HepG2 (cell line): Measurements from ENCODE around the gene SELENOI. TPM values are rescaled to one million over a fixed set of nuclear protein-coding genes. Genes with fewer than 3 reads are reported as not detected.

Experiments
- ATAC-seq: fragments of 200-7000 bp; cut with Tn5 transposase; 3 replicates; pipeline ENCODE4 v1.9.1; 2020; ENCODE audit warnings: mild to moderate bottlenecking, moderate library complexity
- BruUV-seq: library from RNA; stranded (reverse); fragments of 400-500 nt; replicated peaks from 2 replicates; lab custom pipeline; 2021; lab: Mats Ljungman, UMichigan
- CTCF ChIA-PET: fragments of 300-600 bp; formaldehyde crosslinking; extraction: SDS; loops from one replicate; lab custom pipeline; 2021; ENCODE audit warnings: low total read pairs, inconsistent platforms, low intra/inter-chr PET ratio; lab: Yijun Ruan, JAX
- POLR2A ChIA-PET: fragments of 350-600 bp; sonication (Branson Sonifier 250); formaldehyde crosslinking; loops from one replicate; lab custom pipeline; 2020; ENCODE audit warnings: antibody characterized with exemption, inconsistent platforms; lab: Yijun Ruan, JAX
- DNase-seq: peaks from one replicate; pipeline ENCODE4 v3.0.0-alpha.2; 2015; ENCODE audit warnings: low spot score
- FAIRE-seq: peaks from 3 replicates; lab custom pipeline; 2011; peaks lifted over from hg19 to GRCh38; lab: Jason Lieb, UNC
- H2AFZ ChIP-seq: one replicate; pipeline ENCODE4 v1.6.1; 2011; ENCODE audit warnings: low read length, inconsistent platforms
- H3K27ac ChIP-seq: fragments of 300-600 bp; 3 replicates; pipeline ENCODE4 v1.8.0; 2011; ENCODE audit warnings: mixed run types, mild to moderate bottlenecking, mixed read lengths, low read length, inconsistent platforms; ENCODE audit not compliant: insufficient read depth; ENCODE audit errors: extremely low read length
- H3K27me3 ChIP-seq, 2 experiments: fragments of 200-600 bp in 1 of 2; 2 replicates in 1 of 2; 3 replicates in 1 of 2; pipeline versions ENCODE4 v1.6.0 to v1.8.0; 2011; ENCODE audit warnings: low read length in 2 of 2, mild to moderate bottlenecking in 2 of 2, moderate library complexity in 2 of 2, inconsistent platforms in 1 of 2; ENCODE audit not compliant: insufficient read depth in 2 of 2, control insufficient read depth in 1 of 2
- H3K36me3 ChIP-seq, 2 experiments: fragments of 200-600 bp in 1 of 2; replicated peaks in 1 of 2; 2 replicates in 1 of 2; 3 replicates in 1 of 2; pipeline versions ENCODE4 v1.5.1 to v1.8.0; 2011; ENCODE audit warnings: low read length in 2 of 2, inconsistent platforms in 1 of 2; ENCODE audit not compliant: insufficient read depth in 2 of 2, control insufficient read depth in 1 of 2
- H3K4me1 ChIP-seq: 2 replicates; pipeline ENCODE4 v1.5.1; 2012; ENCODE audit warnings: low read length, inconsistent platforms; ENCODE audit not compliant: insufficient read depth
- H3K4me2 ChIP-seq: 2 replicates; pipeline ENCODE4 v1.6.0; 2011; ENCODE audit warnings: low read depth, low read length, inconsistent platforms
- H3K4me3 ChIP-seq, 3 experiments: fragments of 200-600 bp in 1 of 3; sonication (generic), shearing (Covaris generic) in 1 of 3; replicated peaks in 1 of 3; 2 replicates each; pipeline ENCODE4 v1.5.1; 2011 to 2016; ENCODE audit warnings: low read length in 3 of 3, inconsistent platforms in 2 of 3, low read depth in 2 of 3, mild to moderate bottlenecking in 2 of 3, control low read depth in 1 of 3, mixed read lengths in 1 of 3; ENCODE audit not compliant: insufficient read depth in 1 of 3
- H3K79me2 ChIP-seq: one replicate; pipeline ENCODE4 v1.6.1; 2011; ENCODE audit warnings: low read length, inconsistent platforms; ENCODE audit not compliant: insufficient read depth
- H3K9ac ChIP-seq: 2 replicates; pipeline ENCODE4 v1.6.0; 2011; ENCODE audit warnings: mild to moderate bottlenecking, low read depth, low read length, inconsistent platforms; ENCODE audit not compliant: insufficient read depth
- H3K9me3 ChIP-seq: 2 replicates; pipeline ENCODE4 v1.5.1; 2012; ENCODE audit warnings: mild to moderate bottlenecking, low read length
- H4K20me1 ChIP-seq: 2 replicates; pipeline ENCODE4 v1.6.0; 2011; ENCODE audit warnings: inconsistent platforms, mild to moderate bottlenecking, low read length, moderate library complexity; ENCODE audit not compliant: insufficient read depth
- NCOA5 ChIP-seq: sonication (generic); formaldehyde crosslinking; IDR thresholded peaks from 2 replicates; pipeline ENCODE4 v1.4.0; 2020; ENCODE audit warnings: missing genetic modification reagents
- RELA ChIP-seq: sonication (generic); formaldehyde crosslinking; IDR thresholded peaks from 2 replicates; pipeline ENCODE4 v1.4.0; 2020; ENCODE audit warnings: missing genetic modification reagents
- TRIM24 ChIP-seq: sonication (generic); formaldehyde crosslinking; IDR thresholded peaks from 2 replicates; pipeline ENCODE4 v1.8.0; 2022; ENCODE audit warnings: mild to moderate bottlenecking, missing genetic modification reagents
- ZMYM4 ChIP-seq: sonication (generic); formaldehyde crosslinking; IDR thresholded peaks from 2 replicates; pipeline ENCODE4 v1.8.1; 2023; ENCODE audit warnings: mild to moderate bottlenecking, missing genetic modification reagents
- ZNF10 ChIP-seq: sonication (generic); formaldehyde crosslinking; IDR thresholded peaks from 2 replicates; pipeline ENCODE4 v1.4.0; 2020; ENCODE audit warnings: mild to moderate bottlenecking, low read depth, missing genetic modification reagents, borderline replicate concordance
- ZNF260 ChIP-seq: sonication (generic); formaldehyde crosslinking; IDR thresholded peaks from 2 replicates; pipeline ENCODE4 v1.4.0; 2020; ENCODE audit warnings: missing genetic modification reagents, low read depth, mild to moderate bottlenecking, borderline replicate concordance
- WGBS: methylation state at CpG from one replicate; pipeline ENCODE4 v1.1.6; 2017; ENCODE audit warnings: low lambda C conversion rate; 5-methylcytosine and 5-hydroxymethylcytosine counted together
- in situ Hi-C: cut with HindIII; loops from 2 replicates; pipeline ENCODE4 v1.10.0; 2017; ENCODE audit warnings: low pct_unique_long_range_greater_than_20kb; ENCODE audit not compliant: extremely low pct_ligation_motif_present
- intact Hi-C: fragments of 100-400 bp; cut with micrococcal nuclease; formaldehyde crosslinking; loops from one replicate; pipeline ENCODE4 v1.10.0; 2022; ENCODE audit not compliant: unreplicated experiment
- polyA plus RNA-seq, 8 experiments: library from polyadenylated mRNA; depleted of rRNA in 3 of 8; stranded (reverse) in 7 of 8; unstranded in 1 of 8; fragments of >200 nt; fragmentation: Illumina TruSeq in 4 of 8; extraction: Trizol in 4 of 8; gene quantifications; 2 replicates each; pipeline versions ENCODE4 v1.2.1 to v1.2.3, GENCODE V29; 2011 to 2016; ENCODE audit warnings: low read depth in 4 of 8, missing spikeins in 1 of 8, mixed read lengths in 1 of 8; ENCODE audit not compliant: insufficient read depth in 1 of 8
- total RNA-seq, 5 experiments: library from RNA; depleted of rRNA; stranded (reverse); fragments of >200 nt; fragmentation: Illumina TruSeq; extraction: Trizol; gene quantifications; 2 replicates each; pipeline ENCODE4 v1.2.3, GENCODE V29; 2016; ENCODE audit warnings: low read depth in 1 of 5
- TF ChIP-seq, protein P1 (sequence below): IDR thresholded peaks from 2 replicates; pipeline ENCODE4 v1.6.1; 2012; ENCODE audit warnings: inconsistent platforms
- TF ChIP-seq, protein P2 (sequence below): sonication (generic); formaldehyde crosslinking; IDR thresholded peaks from 2 replicates; pipeline ENCODE4 v1.4.0; 2020; ENCODE audit warnings: mild to moderate bottlenecking, missing genetic modification reagents
- TF ChIP-seq, protein P3 (sequence below): sonication (generic); formaldehyde crosslinking; IDR thresholded peaks from 2 replicates; pipeline ENCODE4 v1.4.0; 2020; ENCODE audit warnings: mild to moderate bottlenecking, missing genetic modification reagents
- TF ChIP-seq, protein P4 (sequence below): sonication (generic); formaldehyde crosslinking; IDR thresholded peaks from 2 replicates; pipeline ENCODE4 v1.5.0; 2020; ENCODE audit warnings: mild to moderate bottlenecking, missing genetic modification reagents

Gene SELENOI
- total and polyA plus RNA-seq, 2 of the 13 experiments (the other 11 are each of a cell fraction or from before 2014, with no cell fraction given), result 27.7 to 60.3 TPM

DNA sequence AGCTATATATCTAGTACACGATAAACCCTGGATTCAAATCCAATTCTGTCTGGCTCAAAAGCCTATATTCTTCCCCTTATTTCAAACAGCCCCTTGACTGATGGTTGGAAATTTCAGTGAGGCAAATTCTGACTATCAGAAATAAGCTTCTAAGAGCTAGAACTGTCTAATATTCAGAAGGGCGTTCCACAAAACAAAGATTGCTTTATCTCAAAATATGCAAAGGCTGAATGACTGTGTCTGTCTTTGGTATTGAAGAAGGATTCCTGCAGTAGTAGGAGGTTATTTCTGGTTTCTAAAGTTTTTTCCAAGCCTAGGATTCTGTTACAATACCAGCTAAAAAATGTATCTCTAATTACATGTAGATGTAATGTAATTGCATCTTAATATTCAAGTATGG lies 86.9 kb downstream of the SELENOI start:
- intact Hi-C loops, result no loop called here
- Histone ChIP-seq H3K27me3 (peaks cover 2 to 3% of the 10 kb centered on the region in 2 experiments; a peak in 2 of 5 replicates), H4K20me1 (no peaks in the 10 kb centered on the region), H3K4me1 (no peaks in the 10 kb centered on the region), H3K4me2 (no peak overlapping the region), H3K36me3 (no peaks in the 10 kb centered on the region), H3K9me3 (no peaks in the 10 kb centered on the region), H3K9ac (no peak overlapping the region), H2AFZ (no peak overlapping the region), H3K79me2 (no peaks in the 10 kb centered on the region), H3K4me3 (no peak overlapping the region), H3K27ac (no peak overlapping the region)
- WGBS, result 2% methylated on average over 2 of the region's 2 CpGs
- no TSS peak for BruUV-seq
- TF ChIP-seq ZMYM4 (CRISPR knock-in tag) (no peak), ZNF260 (CRISPR knock-in tag) (no peak), TRIM24 (CRISPR knock-in tag) (no peak), NCOA5 (no peak), ZNF10 (CRISPR knock-in tag) (no peak), RELA (CRISPR knock-in tag) (no peak)
- TF ChIP-seq, protein P1, sequence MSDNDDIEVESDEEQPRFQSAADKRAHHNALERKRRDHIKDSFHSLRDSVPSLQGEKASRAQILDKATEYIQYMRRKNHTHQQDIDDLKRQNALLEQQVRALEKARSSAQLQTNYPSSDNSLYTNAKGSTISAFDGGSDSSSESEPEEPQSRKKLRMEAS, result no peak
- TF ChIP-seq, protein P2, sequence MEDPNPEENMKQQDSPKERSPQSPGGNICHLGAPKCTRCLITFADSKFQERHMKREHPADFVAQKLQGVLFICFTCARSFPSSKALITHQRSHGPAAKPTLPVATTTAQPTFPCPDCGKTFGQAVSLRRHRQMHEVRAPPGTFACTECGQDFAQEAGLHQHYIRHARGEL, result no peak
- TF ChIP-seq, protein P3, sequence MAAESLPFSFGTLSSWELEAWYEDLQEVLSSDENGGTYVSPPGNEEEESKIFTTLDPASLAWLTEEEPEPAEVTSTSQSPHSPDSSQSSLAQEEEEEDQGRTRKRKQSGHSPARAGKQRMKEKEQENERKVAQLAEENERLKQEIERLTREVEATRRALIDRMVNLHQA (CRISPR knock-in tag), result no peak
- TF ChIP-seq, protein P4, sequence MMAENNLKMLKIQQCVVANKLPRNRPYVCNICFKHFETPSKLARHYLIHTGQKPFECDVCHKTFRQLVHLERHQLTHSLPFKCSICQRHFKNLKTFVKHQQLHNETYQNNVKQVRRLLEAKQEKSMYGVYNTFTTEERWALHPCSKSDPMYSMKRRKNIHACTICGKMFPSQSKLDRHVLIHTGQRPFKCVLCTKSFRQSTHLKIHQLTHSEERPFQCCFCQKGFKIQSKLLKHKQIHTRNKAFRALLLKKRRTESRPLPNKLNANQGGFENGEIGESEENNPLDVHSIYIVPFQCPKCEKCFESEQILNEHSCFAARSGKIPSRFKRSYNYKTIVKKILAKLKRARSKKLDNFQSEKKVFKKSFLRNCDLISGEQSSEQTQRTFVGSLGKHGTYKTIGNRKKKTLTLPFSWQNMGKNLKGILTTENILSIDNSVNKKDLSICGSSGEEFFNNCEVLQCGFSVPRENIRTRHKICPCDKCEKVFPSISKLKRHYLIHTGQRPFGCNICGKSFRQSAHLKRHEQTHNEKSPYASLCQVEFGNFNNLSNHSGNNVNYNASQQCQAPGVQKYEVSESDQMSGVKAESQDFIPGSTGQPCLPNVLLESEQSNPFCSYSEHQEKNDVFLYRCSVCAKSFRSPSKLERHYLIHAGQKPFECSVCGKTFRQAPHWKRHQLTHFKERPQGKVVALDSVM (CRISPR knock-in tag), result no peak
- ATAC-seq (no peak), FAIRE-seq (no peak), DNase-seq (no peak)
- in situ Hi-C loops, result no loop called here
- CTCF ChIA-PET, result no interaction called here
- POLR2A ChIA-PET, result interaction anchor here (1.3 kb wide), 1 partner anchor 27 kb away, joined by 3 read pairs; no protein-coding TSS in a partner anchor
